NCI-H748 (cell line): ENCODE measurements around the gene TELO2.

Experiments used
- DNase-seq: peaks from one replicate; lab custom pipeline; 2025; ENCODE audit not compliant: unreplicated experiment; lab: John Stamatoyannopoulos, UW

TELO2 gene

GRCh38 chr16:1497014-1497598 is 3.9 kb downstream of the TELO2 start:
- DNase-seq: no peak

GRCh38 chr16:1498899-1499676 is 5.9 kb downstream of the TELO2 start:
- no peak for DNase-seq

- DNase-seq: no peak
These were observed 6.8 kb downstream of the TELO2 start for GRCh38 chr16:1499756-1500464.

GRCh38 chr16:1500465-1501150 is 7.4 kb downstream of the TELO2 start:
- DNase-seq: no peak

GRCh38 chr16:1501630-1502029 is 8.5 kb downstream of the TELO2 start:
- DNase-seq: no peak

- no peak for DNase-seq
These were observed 9.2 kb downstream of the TELO2 start for GRCh38 chr16:1502092-1503004.

- no peak for DNase-seq
These were observed 10.2 kb downstream of the TELO2 start for GRCh38 chr16:1503110-1503955.

GRCh38 chr16:1505073-1505844 is 12.1 kb downstream of the TELO2 start:
- DNase-seq: no peak

- DNase-seq: no peak
These were observed 12.8 kb downstream of the TELO2 start for GRCh38 chr16:1505912-1506311.

- no peak for DNase-seq
These were observed 13.5 kb downstream of the TELO2 start for GRCh38 chr16:1506494-1507213.

- DNase-seq: no peak
These were observed 15.5 kb downstream of the TELO2 start for GRCh38 chr16:1508494-1509187.

GRCh38 chr16:1509307-1510221 is 16.4 kb downstream of the TELO2 start:
- DNase-seq: no peak

- no peak for DNase-seq
These were observed 17.1 kb downstream of the TELO2 start for GRCh38 chr16:1510272-1510671.

- no peak for DNase-seq
These were observed 17.8 kb downstream of the TELO2 start for GRCh38 chr16:1510941-1511351.

GRCh38 chr16:1511662-1512569 is 18.8 kb downstream of the TELO2 start:
- DNase-seq: no peak

- no peak for DNase-seq
These were observed 19.6 kb downstream of the TELO2 start for GRCh38 chr16:1512774-1513173.
